ENCODE data around the gene FAN1. TPM values are rescaled to one million over a fixed set of nuclear protein-coding genes. Genes with fewer than 3 reads are reported as not detected.
A peak's percentile ranks its signal among the peaks of the same experiment; 100 is the strongest.

Gene FAN1
- total RNA-seq, 1 donor from 2014 or later = 26.3 TPM

DNA sequence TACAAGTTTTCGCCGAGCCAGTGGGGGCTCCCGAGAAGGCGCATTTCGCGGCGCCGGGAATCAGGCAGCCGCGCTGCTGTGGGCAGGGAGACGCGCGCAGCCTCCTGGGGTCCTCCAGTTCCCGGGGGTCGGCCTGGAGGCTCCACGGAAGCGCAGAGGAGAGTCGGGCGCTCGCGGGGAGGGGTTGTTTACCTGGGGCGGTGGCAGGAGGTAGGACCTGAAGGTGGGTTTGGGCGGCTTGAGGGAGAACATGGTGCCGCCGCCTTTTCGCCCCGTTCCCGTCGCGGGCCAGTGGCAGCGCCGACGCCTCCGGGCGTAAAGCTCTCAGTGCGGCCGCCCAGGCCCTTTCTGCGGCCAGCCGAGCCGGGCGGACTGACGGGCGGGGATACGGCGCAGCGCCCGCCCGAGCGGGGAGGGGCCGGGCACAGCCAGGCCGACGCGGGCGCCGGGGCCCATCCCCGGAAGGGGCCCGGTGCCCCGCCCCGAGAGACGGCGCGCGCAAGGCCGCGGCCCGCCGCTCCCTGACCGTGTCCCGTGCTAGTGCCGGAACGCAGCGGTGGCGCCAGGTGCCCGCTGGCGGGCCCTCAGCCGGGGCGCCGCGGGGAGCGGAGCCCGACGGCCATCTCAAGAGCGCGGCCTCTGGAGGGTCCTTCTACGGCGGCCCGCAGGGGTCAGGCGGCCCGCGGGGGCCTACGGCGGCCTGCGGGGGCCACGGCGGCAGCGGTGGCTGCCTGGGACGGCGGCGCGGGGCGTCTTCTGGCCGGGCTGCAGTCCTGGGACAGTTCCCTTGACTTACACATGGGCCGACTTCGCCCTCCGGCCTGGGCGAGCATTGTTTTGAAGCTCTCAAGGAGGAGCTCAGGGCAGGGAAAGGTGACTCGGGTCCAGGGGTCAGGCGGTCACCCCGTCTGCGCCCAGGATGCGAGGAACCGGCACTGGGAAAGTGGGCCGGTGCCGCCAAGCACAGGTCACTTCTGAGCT lies 87.8 kb downstream of the FAN1 start, which contains the start of gene MTMR10:
Gene MTMR10 (minus strand): TSS at position 374 of the 981 bp plus-strand sequence. CDS start 122 bp downstream, at position 252.
- intact Hi-C loops (cut with micrococcal nuclease) = no loop called here
- peak; percentile 98 for ATAC-seq
- peak; percentile 86 for DNase-seq

GRCh38 chr15:30992249-30992864 lies 88.6 kb downstream of the FAN1 start:
- intact Hi-C loops (cut with micrococcal nuclease) = no loop called here
- no peak for ATAC-seq

More at GRCh38 chr15:30992249-30992864, 88.6 kb downstream of the FAN1 start:
- no peak for DNase-seq

Other genes starting within 250 kb of the FAN1 start
- gene MTMR10, start 87.7 kb downstream of the FAN1 start, total RNA-seq = 34.8 TPM
- gene TRPM1, start 197.8 kb downstream of the FAN1 start, total RNA-seq = not detected

Data from left ventricle myocardium superior (tissue), 1 donor.